SU-DHL-6 (cell line): Measurements from ENCODE around the gene FAM200B.

Experiments
- H2AFZ ChIP-seq: fragments of 200-600 bp; sonication (generic); 2 replicates; pipeline ENCODE4 v1.6.1; 2014; ENCODE audit warnings: low read depth, mild to moderate bottlenecking, moderate library complexity, mixed read lengths, antibody characterized with exemption, low read length; ENCODE audit not compliant: severe bottlenecking
- H3F3A ChIP-seq: fragments of 200-600 bp; shearing (Covaris generic); 2 replicates; pipeline ENCODE4 v1.6.0; 2016; ENCODE audit warnings: antibody characterized with exemption, mild to moderate bottlenecking; ENCODE audit not compliant: insufficient read depth
- H3K27ac ChIP-seq: fragments of 200-600 bp; sonication (generic); 2 replicates; pipeline ENCODE4 v1.5.1; 2016; ENCODE audit warnings: low read depth, mild to moderate bottlenecking, low read length, moderate library complexity, mixed read lengths
- H3K27me3 ChIP-seq: fragments of 200-600 bp; sonication (generic), shearing (Covaris generic); 2 replicates; pipeline ENCODE4 v1.6.0; 2014; ENCODE audit warnings: mild to moderate bottlenecking, low read length
- H3K36me3 ChIP-seq: fragments of 200-600 bp; sonication (generic); 2 replicates; pipeline ENCODE4 v1.6.1; 2014; ENCODE audit warnings: mild to moderate bottlenecking, low read length, mixed read lengths
- H3K4me2 ChIP-seq: fragments of 300-600, 200-600 bp; shearing (Covaris generic), sonication (generic); 2 replicates; pipeline ENCODE4 v1.6.0; 2014; ENCODE audit warnings: low read length, low read depth, mild to moderate bottlenecking; ENCODE audit not compliant: poor library complexity, severe bottlenecking
- H3K4me3 ChIP-seq: fragments of 200-600 bp; sonication (generic); 2 replicates; pipeline ENCODE4 v1.5.1; 2014; ENCODE audit warnings: antibody characterized with exemption, low read length, mild to moderate bottlenecking, mixed read lengths; ENCODE audit not compliant: insufficient read depth, poor library complexity, severe bottlenecking
- H3K79me2 ChIP-seq: fragments of 200-600 bp; sonication (generic); 2 replicates; pipeline ENCODE4 v1.6.1; 2014; ENCODE audit warnings: mild to moderate bottlenecking, low read length, moderate library complexity; ENCODE audit not compliant: insufficient read depth
- H3K9ac ChIP-seq: fragments of 200-600 bp; sonication (generic); 2 replicates; pipeline ENCODE4 v1.7.0; 2014; ENCODE audit warnings: mild to moderate bottlenecking, low read length
- H3K9me2 ChIP-seq: fragments of 200-600 bp; sonication (generic); replicated peaks from 2 replicates; pipeline ENCODE4 v1.6.1; 2014; ENCODE audit warnings: low read length; ENCODE audit not compliant: insufficient read depth
- H3K9me3 ChIP-seq: fragments of 200-600 bp; sonication (generic); 2 replicates; pipeline ENCODE4 v1.6.1; 2014; ENCODE audit warnings: low read length, mixed read lengths; ENCODE audit not compliant: insufficient read depth
- H4K20me1 ChIP-seq: fragments of 200-600 bp; sonication (generic); 2 replicates; pipeline ENCODE4 v1.6.1; 2014; ENCODE audit warnings: low read depth, mild to moderate bottlenecking, antibody characterized with exemption, low read length, moderate library complexity, mixed read lengths
- CTCF ChIP-seq: fragments of 200-600 bp; sonication (generic); IDR thresholded peaks from one replicate; pipeline ENCODE4 v1.5.1; 2017; ENCODE audit warnings: antibody characterized with exemption, mild to moderate bottlenecking, low read length, moderate library complexity; ENCODE audit not compliant: insufficient read depth, poor library complexity, severe bottlenecking
- EZH2phosphoT487 ChIP-seq: fragments of 200-600 bp; sonication (generic), shearing (Covaris generic); conservative IDR thresholded peaks from 2 replicates; pipeline ENCODE4 v1.6.1; 2018; ENCODE audit warnings: mild to moderate bottlenecking, antibody characterized with exemption, low read length, moderate library complexity, mixed read lengths

Gene FAM200B

GRCh38 chr4:15695729-15696128 is 14.1 kb downstream of the FAM200B start:
- H3K36me3 ChIP-seq, result no peaks in the 10 kb centered on the region
- H3K9me2 ChIP-seq, result no peaks in the 10 kb centered on the region
- no peak for TF ChIP-seq EZH2phosphoT487
- TF ChIP-seq CTCF, result no peak
- H3F3A ChIP-seq, result no peaks in the 10 kb centered on the region
- no peak overlapping the region for H3K9ac ChIP-seq
- H3K79me2 ChIP-seq, result no peaks in the 10 kb centered on the region
- H3K27me3 ChIP-seq, result no peaks in the 10 kb centered on the region
- H3K9me3 ChIP-seq, result no peaks in the 10 kb centered on the region
- no peak overlapping the region for H3K4me2 ChIP-seq
- H4K20me1 ChIP-seq, result no peaks in the 10 kb centered on the region
- H3K4me3 ChIP-seq, result no peak overlapping the region
- H2AFZ ChIP-seq, result no peak overlapping the region
- no peak overlapping the region for H3K27ac ChIP-seq

GRCh38 chr4:15696866-15697265 is 15.2 kb downstream of the FAM200B start:
- Histone ChIP-seq H2AFZ (no peak overlapping the region), H3K79me2 (no peaks in the 10 kb centered on the region), H3K9me2 (no peaks in the 10 kb centered on the region), H3K4me2 (no peak overlapping the region), H3K9me3 (no peaks in the 10 kb centered on the region), H3K27me3 (no peaks in the 10 kb centered on the region), H3K27ac (no peak overlapping the region), H4K20me1 (no peaks in the 10 kb centered on the region), H3K36me3 (no peaks in the 10 kb centered on the region), H3K9ac (no peak overlapping the region), H3K4me3 (no peak overlapping the region), H3F3A (no peaks in the 10 kb centered on the region)
- TF ChIP-seq CTCF (no peak), EZH2phosphoT487 (no peak)

GRCh38 chr4:15702941-15703403 is 21.3 kb downstream of the FAM200B start, which contains the start of gene BST1:
TSS of gene BST1 (plus strand) at chr4:15703065. CDS start at chr4:15703145, 80 bp downstream.
- H3K4me2 ChIP-seq, result peak within 1 kb of the TSS; percentile 22
- H3K9me3 ChIP-seq, result no peaks in the 10 kb centered on the region
- H3K9ac ChIP-seq, result no peak within 1 kb of the TSS
- no peak within 1 kb of the TSS for H3K4me3 ChIP-seq
- no peaks in the 10 kb centered on the region for H3K36me3 ChIP-seq
- H3F3A ChIP-seq, result no peaks in the 10 kb centered on the region
- H3K79me2 ChIP-seq, result no peaks in the 10 kb centered on the region
- H3K9me2 ChIP-seq, result no peaks in the 10 kb centered on the region
- TF ChIP-seq CTCF (no peak), EZH2phosphoT487 (no peak)
- H4K20me1 ChIP-seq, result no peaks in the 10 kb centered on the region
- no peaks in the 10 kb centered on the region for H3K27me3 ChIP-seq
- no peak within 1 kb of the TSS for H3K27ac ChIP-seq
- H2AFZ ChIP-seq, result no peak within 1 kb of the TSS
